ENCODE data around the gene TTC9B. TPM values are rescaled to one million over a fixed set of nuclear protein-coding genes. Genes with fewer than 3 reads are reported as not detected.

Gene TTC9B
- total and polyA plus RNA-seq, 2 experiments from 2014 or later = 0.63 to 1.0 TPM

DNA sequence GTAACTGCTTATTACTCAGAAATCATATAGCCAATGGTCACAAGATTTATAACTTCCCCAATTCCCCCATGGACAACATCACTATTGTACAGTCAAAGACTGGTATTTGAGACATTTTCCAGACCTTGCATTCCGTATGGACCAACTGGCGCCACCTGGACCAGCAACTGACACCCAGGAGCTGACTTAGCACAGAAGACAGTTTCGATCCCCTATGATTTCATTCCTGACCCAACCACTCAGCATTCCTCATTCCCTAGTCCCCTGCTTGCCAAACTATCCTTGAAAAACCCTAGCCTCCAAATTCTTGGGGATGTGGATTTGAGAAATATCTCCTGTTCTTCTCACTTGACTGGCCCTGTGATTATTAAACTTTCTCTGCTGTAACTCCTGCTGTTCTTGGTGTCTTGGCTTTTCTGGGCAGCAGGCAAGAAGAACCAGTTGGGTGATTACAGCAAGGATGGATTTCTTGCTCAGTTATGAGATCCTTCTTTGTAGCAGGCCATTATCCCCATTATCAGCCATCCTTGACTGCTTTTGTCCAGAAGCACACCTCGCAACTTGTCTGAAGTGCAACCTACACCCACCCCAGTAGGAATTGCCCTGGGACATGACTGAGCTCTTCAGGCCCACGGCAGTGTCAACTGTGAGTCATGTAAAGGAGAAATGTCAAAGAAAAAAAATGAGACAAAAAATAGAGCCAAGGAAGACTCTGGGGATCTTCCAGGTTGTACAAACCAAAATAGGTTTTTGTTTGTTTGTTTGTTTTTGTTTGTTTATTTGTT lies 40.7 kb downstream of the TTC9B start:
- H3K36me3 ChIP-seq (ENCODE audit: insufficient read depth) = no peaks in the 10 kb centered on the region
- H4K20me1 ChIP-seq (replicated peaks; ENCODE audit: insufficient read depth) = no peaks in the 10 kb centered on the region
- peaks cover 3% of the 10 kb centered on the region; the same call in 2 of the 3 replicates for H3K9me3 Mint-ChIP-seq
- H3K4me3 ChIP-seq = no peak overlapping the region
- H3K27me3 Mint-ChIP-seq (ENCODE audit: insufficient read depth, low read depth, poor library complexity) = no peaks in the 10 kb centered on the region
- H3K36me3 Mint-ChIP-seq (ENCODE audit: low read depth) = no peaks in the 10 kb centered on the region
- H3K4me1 Mint-ChIP-seq = no peaks in the 10 kb centered on the region
- no peaks in the 10 kb centered on the region for H3K4me1 ChIP-seq (ENCODE audit: insufficient read depth)
- H3K27ac ChIP-seq (ENCODE audit: low read depth) = no peak overlapping the region
- H2AFZ ChIP-seq = no peak overlapping the region
- H3K4me2 ChIP-seq = no peak overlapping the region
- TF ChIP-seq, protein P1, sequence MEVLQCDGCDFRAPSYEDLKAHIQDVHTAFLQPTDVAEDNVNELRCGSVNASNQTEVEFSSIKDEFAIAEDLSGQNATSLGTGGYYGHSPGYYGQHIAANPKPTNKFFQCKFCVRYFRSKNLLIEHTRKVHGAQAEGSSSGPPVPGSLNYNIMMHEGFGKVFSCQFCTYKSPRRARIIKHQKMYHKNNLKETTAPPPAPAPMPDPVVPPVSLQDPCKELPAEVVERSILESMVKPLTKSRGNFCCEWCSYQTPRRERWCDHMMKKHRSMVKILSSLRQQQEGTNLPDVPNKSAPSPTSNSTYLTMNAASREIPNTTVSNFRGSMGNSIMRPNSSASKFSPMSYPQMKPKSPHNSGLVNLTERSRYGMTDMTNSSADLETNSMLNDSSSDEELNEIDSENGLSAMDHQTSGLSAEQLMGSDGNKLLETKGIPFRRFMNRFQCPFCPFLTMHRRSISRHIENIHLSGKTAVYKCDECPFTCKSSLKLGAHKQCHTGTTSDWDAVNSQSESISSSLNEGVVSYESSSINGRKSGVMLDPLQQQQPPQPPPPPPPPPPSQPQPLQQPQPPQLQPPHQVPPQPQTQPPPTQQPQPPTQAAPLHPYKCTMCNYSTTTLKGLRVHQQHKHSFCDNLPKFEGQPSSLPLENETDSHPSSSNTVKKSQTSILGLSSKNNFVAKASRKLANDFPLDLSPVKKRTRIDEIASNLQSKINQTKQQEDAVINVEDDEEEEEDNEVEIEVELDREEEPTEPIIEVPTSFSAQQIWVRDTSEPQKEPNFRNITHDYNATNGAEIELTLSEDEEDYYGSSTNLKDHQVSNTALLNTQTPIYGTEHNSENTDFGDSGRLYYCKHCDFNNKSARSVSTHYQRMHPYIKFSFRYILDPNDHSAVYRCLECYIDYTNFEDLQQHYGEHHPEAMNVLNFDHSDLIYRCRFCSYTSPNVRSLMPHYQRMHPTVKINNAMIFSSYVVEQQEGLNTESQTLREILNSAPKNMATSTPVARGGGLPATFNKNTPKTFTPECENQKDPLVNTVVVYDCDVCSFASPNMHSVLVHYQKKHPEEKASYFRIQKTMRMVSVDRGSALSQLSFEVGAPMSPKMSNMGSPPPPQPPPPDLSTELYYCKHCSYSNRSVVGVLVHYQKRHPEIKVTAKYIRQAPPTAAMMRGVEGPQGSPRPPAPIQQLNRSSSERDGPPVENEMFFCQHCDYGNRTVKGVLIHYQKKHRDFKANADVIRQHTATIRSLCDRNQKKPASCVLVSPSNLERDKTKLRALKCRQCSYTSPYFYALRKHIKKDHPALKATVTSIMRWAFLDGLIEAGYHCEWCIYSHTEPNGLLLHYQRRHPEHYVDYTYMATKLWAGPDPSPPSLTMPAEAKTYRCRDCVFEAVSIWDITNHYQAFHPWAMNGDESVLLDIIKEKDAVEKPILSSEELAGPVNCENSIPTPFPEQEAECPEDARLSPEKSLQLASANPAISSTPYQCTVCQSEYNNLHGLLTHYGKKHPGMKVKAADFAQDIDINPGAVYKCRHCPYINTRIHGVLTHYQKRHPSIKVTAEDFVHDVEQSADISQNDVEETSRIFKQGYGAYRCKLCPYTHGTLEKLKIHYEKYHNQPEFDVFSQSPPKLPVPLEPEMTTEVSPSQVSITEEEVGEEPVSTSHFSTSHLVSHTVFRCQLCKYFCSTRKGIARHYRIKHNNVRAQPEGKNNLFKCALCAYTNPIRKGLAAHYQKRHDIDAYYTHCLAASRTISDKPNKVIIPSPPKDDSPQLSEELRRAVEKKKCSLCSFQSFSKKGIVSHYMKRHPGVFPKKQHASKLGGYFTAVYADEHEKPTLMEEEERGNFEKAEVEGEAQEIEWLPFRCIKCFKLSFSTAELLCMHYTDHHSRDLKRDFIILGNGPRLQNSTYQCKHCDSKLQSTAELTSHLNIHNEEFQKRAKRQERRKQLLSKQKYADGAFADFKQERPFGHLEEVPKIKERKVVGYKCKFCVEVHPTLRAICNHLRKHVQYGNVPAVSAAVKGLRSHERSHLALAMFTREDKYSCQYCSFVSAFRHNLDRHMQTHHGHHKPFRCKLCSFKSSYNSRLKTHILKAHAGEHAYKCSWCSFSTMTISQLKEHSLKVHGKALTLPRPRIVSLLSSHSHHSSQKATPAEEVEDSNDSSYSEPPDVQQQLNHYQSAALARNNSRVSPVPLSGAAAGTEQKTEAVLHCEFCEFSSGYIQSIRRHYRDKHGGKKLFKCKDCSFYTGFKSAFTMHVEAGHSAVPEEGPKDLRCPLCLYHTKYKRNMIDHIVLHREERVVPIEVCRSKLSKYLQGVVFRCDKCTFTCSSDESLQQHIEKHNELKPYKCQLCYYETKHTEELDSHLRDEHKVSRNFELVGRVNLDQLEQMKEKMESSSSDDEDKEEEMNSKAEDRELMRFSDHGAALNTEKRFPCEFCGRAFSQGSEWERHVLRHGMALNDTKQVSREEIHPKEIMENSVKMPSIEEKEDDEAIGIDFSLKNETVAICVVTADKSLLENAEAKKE (CRISPR knock-in tag; IDR thresholded peaks at IDR 0.05) = no peak
- TF ChIP-seq POLR2AphosphoS5 (IDR thresholded peaks at IDR 0.05; ENCODE audit: low read depth) (no peak), CREB1 (CRISPR knock-in tag; IDR thresholded peaks at IDR 0.05; ENCODE audit: low read depth) (no peak)
- H3F3A ChIP-seq (replicated peaks; ENCODE audit: low read depth) = no peaks in the 10 kb centered on the region
- H3K27ac Mint-ChIP-seq = no peak overlapping the region
- no peaks in the 10 kb centered on the region for H3K27me3 ChIP-seq (ENCODE audit: insufficient read depth)
- no peak overlapping the region for H3K4me3 Mint-ChIP-seq
- H3K79me2 ChIP-seq (replicated peaks; ENCODE audit: insufficient read depth) = no peaks in the 10 kb centered on the region
- DNase-seq (ENCODE audit: low spot score) (no peak), ATAC-seq (no peak)
- H3K9me2 ChIP-seq (ENCODE audit: insufficient read depth) = no peaks in the 10 kb centered on the region

DNA sequence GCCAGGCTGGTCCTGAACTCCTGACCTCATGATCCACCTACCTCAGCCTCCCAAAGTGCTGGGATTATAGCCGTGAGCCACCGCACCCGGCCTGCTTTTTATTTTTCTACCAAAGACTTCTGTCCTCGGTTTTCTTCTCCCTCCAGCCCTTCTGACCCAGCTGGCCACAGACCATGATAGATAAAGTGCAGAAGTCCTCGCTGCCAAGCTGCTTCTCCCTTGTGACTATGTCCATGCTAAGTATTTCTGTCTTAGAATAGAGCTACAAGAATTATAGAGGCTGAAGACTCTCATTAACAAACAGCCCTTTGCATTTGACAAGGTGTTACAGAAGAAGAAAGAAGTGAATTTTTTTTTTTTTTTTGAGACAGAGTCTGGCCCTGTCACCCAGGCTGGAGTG lies 42.4 kb downstream of the TTC9B start:
- no peak overlapping the region for H3K4me2 ChIP-seq
- H3K4me1 ChIP-seq (ENCODE audit: insufficient read depth) = no peaks in the 10 kb centered on the region
- H3K27me3 ChIP-seq (ENCODE audit: insufficient read depth) = no peaks in the 10 kb centered on the region
- no peak overlapping the region for H3K27ac ChIP-seq (ENCODE audit: low read depth)
- DNase-seq (ENCODE audit: low spot score) = no peak
- H3K36me3 ChIP-seq (ENCODE audit: insufficient read depth) = no peaks in the 10 kb centered on the region
- peaks cover 3% of the 10 kb centered on the region; the same call in 2 of the 3 replicates for H3K9me3 Mint-ChIP-seq
- no peak for ATAC-seq
- H4K20me1 ChIP-seq (replicated peaks; ENCODE audit: insufficient read depth) = no peaks in the 10 kb centered on the region
- peaks cover under 1% of the 10 kb centered on the region for H3K27me3 Mint-ChIP-seq (ENCODE audit: insufficient read depth, low read depth, poor library complexity)
- no peaks in the 10 kb centered on the region for H3K36me3 Mint-ChIP-seq (ENCODE audit: low read depth)
- no peaks in the 10 kb centered on the region for H3K4me1 Mint-ChIP-seq
- H3K9me2 ChIP-seq (ENCODE audit: insufficient read depth) = no peaks in the 10 kb centered on the region
- H3K4me3 ChIP-seq = no peak overlapping the region
- TF ChIP-seq, protein P2, sequence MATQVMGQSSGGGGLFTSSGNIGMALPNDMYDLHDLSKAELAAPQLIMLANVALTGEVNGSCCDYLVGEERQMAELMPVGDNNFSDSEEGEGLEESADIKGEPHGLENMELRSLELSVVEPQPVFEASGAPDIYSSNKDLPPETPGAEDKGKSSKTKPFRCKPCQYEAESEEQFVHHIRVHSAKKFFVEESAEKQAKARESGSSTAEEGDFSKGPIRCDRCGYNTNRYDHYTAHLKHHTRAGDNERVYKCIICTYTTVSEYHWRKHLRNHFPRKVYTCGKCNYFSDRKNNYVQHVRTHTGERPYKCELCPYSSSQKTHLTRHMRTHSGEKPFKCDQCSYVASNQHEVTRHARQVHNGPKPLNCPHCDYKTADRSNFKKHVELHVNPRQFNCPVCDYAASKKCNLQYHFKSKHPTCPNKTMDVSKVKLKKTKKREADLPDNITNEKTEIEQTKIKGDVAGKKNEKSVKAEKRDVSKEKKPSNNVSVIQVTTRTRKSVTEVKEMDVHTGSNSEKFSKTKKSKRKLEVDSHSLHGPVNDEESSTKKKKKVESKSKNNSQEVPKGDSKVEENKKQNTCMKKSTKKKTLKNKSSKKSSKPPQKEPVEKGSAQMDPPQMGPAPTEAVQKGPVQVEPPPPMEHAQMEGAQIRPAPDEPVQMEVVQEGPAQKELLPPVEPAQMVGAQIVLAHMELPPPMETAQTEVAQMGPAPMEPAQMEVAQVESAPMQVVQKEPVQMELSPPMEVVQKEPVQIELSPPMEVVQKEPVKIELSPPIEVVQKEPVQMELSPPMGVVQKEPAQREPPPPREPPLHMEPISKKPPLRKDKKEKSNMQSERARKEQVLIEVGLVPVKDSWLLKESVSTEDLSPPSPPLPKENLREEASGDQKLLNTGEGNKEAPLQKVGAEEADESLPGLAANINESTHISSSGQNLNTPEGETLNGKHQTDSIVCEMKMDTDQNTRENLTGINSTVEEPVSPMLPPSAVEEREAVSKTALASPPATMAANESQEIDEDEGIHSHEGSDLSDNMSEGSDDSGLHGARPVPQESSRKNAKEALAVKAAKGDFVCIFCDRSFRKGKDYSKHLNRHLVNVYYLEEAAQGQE (IDR thresholded peaks at IDR 0.05; ENCODE audit: unreplicated experiment) = no peak
- TF ChIP-seq CREB1 (CRISPR knock-in tag; IDR thresholded peaks at IDR 0.05; ENCODE audit: low read depth) (no peak), ZNF331 (CRISPR knock-in tag; IDR thresholded peaks at IDR 0.05; ENCODE audit: low read depth) (no peak), STAT1 (IDR thresholded peaks at IDR 0.05; ENCODE audit: unreplicated experiment) (no peak)
- no peak overlapping the region for H3K4me3 Mint-ChIP-seq
- no peak overlapping the region for H3K27ac Mint-ChIP-seq
- no peak overlapping the region for H2AFZ ChIP-seq
- H3K79me2 ChIP-seq (replicated peaks; ENCODE audit: insufficient read depth) = no peaks in the 10 kb centered on the region
- H3F3A ChIP-seq (replicated peaks; ENCODE audit: low read depth) = no peaks in the 10 kb centered on the region
